BJ (cell line): ENCODE results near the gene ETS1. TPM values are rescaled to one million over a fixed set of nuclear protein-coding genes. Genes with fewer than 3 reads are reported as not detected.

ENCODE experiments used
- CTCF ChIA-PET: fragments of 350-600 bp; formaldehyde crosslinking; extraction: SDS; loops from one replicate; lab custom pipeline; 2021; ENCODE audit warnings: antibody characterized with exemption, inconsistent platforms; lab: Yijun Ruan, JAX
- POLR2A ChIA-PET: fragments of 300-600 bp; sonication (Branson Sonifier 250); formaldehyde crosslinking; extraction: SDS; loops from one replicate; lab custom pipeline; 2021; ENCODE audit warnings: antibody characterized with exemption; lab: Charles Lee
- DNase-seq: peaks from one replicate; pipeline ENCODE4 v3.0.0-alpha.2; 2011; ENCODE audit warnings: low read depth
- H3K27me3 ChIP-seq: 2 replicates; pipeline ENCODE4 v1.6.0; 2011; ENCODE audit warnings: low read length; ENCODE audit not compliant: control insufficient read depth, insufficient read depth
- H3K36me3 ChIP-seq: 2 replicates; pipeline ENCODE4 v1.5.1; 2011; ENCODE audit warnings: low read length; ENCODE audit not compliant: control insufficient read depth, insufficient read depth
- H3K4me3 ChIP-seq: 2 replicates; pipeline ENCODE4 v1.5.1; 2011; ENCODE audit warnings: low read depth, mild to moderate bottlenecking, control low read depth, low read length
- polyA plus RNA-seq: library from polyadenylated mRNA; depleted of rRNA; stranded (reverse); fragments of >200 nt; gene quantifications from 2 replicates; pipeline ENCODE4 v1.2.3, GENCODE V29; 2011
- TF ChIP-seq, protein P1 (sequence below): IDR thresholded peaks from 2 replicates; pipeline ENCODE4 v1.5.1; 2011; ENCODE audit warnings: low read depth, mild to moderate bottlenecking, control low read depth, inconsistent platforms, low read length, moderate library complexity; ENCODE audit not compliant: insufficient read depth

ETS1 gene
- polyA plus RNA-seq, 1 experiment, result 38.5 TPM

DNA sequence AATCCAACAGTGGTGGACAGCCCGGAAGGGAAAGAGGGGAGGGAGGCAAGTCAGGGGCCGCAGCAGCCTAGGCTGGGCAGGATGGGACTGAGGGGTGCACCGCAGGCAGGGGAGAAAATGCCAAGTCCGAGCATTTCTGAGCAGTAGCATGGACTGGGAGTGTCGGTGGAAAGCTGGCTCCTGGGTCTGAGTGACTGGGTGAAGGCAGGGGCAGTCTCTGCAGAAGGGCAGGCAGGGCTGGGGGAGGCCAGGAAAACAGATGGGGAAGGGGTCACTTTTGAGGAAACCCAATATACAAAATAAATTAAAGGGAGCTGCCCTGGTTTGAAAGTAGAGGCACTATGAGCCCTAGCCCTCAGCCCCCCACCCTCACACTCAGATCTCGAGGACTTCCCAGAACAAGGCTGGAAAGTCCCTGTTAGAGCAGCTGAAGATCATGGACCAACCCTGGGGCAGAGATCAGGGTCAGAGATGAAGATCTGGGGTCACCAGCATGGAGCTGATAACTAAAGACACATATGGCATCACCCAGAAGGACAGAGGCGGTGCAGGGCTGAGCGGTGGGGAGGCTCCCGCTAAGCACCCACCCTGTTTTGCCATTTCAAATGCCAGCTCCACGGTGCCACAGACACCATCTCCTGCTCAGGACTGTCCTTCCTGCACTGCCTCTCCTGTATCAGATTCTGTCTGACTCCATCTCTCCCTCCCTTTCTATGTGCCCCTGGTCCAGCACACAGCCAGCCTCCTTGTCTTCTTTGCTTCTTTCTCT lies 32.4 kb upstream of the ETS1 start:
- no peak overlapping the region for H3K4me3 ChIP-seq
- no peak for DNase-seq
- ChIA-PET POLR2A (no interaction called here), CTCF (interaction anchor here (1.2 to 2.7 kb wide), 4 partner anchors 11 to 212 kb away, joined by 5 to 10 read pairs (median 6); no protein-coding TSS in a partner anchor)
- TF ChIP-seq, protein P1, sequence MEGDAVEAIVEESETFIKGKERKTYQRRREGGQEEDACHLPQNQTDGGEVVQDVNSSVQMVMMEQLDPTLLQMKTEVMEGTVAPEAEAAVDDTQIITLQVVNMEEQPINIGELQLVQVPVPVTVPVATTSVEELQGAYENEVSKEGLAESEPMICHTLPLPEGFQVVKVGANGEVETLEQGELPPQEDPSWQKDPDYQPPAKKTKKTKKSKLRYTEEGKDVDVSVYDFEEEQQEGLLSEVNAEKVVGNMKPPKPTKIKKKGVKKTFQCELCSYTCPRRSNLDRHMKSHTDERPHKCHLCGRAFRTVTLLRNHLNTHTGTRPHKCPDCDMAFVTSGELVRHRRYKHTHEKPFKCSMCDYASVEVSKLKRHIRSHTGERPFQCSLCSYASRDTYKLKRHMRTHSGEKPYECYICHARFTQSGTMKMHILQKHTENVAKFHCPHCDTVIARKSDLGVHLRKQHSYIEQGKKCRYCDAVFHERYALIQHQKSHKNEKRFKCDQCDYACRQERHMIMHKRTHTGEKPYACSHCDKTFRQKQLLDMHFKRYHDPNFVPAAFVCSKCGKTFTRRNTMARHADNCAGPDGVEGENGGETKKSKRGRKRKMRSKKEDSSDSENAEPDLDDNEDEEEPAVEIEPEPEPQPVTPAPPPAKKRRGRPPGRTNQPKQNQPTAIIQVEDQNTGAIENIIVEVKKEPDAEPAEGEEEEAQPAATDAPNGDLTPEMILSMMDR, result no peak
- no peaks in the 10 kb centered on the region; the same call in 1 of the 2 replicates for H3K27me3 ChIP-seq
- H3K36me3 ChIP-seq, result no peaks in the 10 kb centered on the region

DNA sequence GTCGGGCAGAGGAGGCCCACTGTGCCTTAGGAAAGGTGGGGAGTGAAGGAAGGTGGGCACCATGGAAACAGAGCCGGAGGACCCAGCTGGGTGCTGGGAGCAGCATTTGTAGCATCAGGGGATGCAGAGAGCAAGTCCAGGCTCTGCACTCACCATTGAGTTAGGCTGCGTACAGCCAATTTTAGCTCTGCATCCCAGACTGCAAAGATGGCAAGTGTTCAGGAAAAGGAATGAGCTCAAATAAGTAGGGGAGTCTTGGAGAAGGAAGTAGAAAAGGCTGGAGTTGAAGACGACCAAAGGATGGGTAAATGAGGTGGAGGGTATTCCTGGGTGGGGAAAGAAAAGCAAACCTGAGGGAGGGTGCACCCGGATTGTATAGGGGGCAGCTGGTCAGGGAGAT lies 31.6 kb upstream of the ETS1 start:
- POLR2A ChIA-PET, result no interaction called here

DNA sequence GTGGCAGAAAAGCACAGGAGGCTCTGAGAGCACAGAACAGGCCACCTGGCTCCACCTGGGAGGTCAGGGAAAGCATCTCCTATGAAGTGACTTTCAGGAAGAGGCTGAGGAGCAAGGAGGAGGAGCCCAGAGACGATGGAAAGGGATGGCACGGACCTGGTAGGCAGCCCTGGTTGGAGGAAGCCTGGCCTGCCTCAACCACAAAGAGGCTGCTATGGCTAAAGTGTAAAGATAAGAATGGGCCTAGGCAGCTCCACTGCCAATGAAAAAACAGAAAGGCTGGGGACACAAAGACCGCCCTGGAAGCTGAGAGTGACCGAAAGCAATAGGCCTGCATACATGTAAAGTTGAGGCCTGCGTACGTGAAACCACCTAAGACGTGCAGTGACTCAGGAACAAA lies 31.2 kb upstream of the ETS1 start:
- Histone ChIP-seq H3K27me3 (peaks cover 3% of the 10 kb centered on the region; the same call in 1 of the 2 replicates), H3K4me3 (no peak overlapping the region), H3K36me3 (no peaks in the 10 kb centered on the region)
- CTCF ChIA-PET, result interaction anchor here (1.1 to 2.7 kb wide), 3 partner anchors 12 to 15 kb away, joined by 3 to 10 read pairs (median 5); no protein-coding TSS in a partner anchor
- DNase-seq, result no peak
- TF ChIP-seq, protein P1, result no peak
- POLR2A ChIA-PET, result no interaction called here

More for the DNA sequence above, 31.6 kb upstream of the ETS1 start:
- TF ChIP-seq, protein P1, result no peak
- Histone ChIP-seq H3K4me3 (no peak overlapping the region), H3K36me3 (no peaks in the 10 kb centered on the region), H3K27me3 (peaks cover 3% of the 10 kb centered on the region; the same call in 1 of the 2 replicates)
- CTCF ChIA-PET, result interaction anchor here (1.7 to 2.7 kb wide), 3 partner anchors 11 to 14 kb away, joined by 5 to 10 read pairs (median 6); no protein-coding TSS in a partner anchor
- DNase-seq, result no peak

DNA sequence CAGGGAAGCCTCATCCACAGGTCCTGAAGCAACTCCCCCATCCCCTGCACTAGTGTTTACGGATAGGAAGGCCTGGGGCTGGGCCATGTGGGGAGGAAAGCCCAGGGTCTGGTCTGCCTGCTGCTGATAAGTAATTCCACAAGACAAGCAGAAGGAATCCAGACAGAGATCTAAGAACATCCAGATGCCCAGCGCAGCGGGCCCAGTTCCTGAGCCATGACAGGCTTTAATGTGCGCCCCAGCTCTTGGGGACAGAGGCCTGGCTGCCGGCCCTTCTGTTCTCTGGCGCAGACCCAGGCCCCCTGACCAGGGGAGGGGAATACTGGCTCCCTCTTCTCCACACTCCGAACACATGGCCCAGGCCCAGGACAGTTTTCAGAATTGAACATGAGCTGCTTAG lies 28.8 kb upstream of the ETS1 start:
- TF ChIP-seq, protein P1, result no peak
- Histone ChIP-seq H3K27me3 (peaks cover 9% of the 10 kb centered on the region), H3K4me3 (no peak overlapping the region), H3K36me3 (no peaks in the 10 kb centered on the region)
- POLR2A ChIA-PET, result no interaction called here
- CTCF ChIA-PET, result no interaction called here
- DNase-seq, result no peak

DNA sequence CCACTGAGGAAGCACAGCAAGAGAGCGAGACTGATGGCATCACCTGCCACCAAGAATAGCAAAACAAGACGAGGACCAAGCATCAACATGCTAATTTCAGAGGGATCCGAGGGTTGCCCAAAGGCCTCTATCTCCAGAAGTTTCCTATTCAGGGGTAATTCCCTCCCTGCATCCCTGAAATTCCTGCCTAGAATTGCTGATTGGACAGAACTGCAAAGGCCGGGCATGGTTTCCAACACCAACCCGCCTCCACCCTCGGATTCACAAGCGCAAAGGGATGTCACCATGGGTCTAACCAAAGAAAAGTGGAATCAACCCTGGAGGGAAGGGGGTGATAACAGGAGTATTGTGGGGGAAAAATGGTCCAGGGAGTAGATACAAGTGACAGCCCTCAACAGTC lies 28.3 kb upstream of the ETS1 start:
- Histone ChIP-seq H3K27me3 (peaks cover 9% of the 10 kb centered on the region), H3K4me3 (no peak overlapping the region), H3K36me3 (no peaks in the 10 kb centered on the region)
- DNase-seq, result no peak
- ChIA-PET CTCF (no interaction called here), POLR2A (no interaction called here)
- TF ChIP-seq, protein P1, result no peak
